ENCODE data around the gene TAX1BP1. TPM values are rescaled to one million over a fixed set of nuclear protein-coding genes. Genes with fewer than 3 reads are reported as not detected.

TAX1BP1 gene
- total RNA-seq, 5 donors from 2014 or later (not counting 1 experiment from before 2014, with no cell fraction given) = 80.2 to 118 (median 90.2) TPM

DNA sequence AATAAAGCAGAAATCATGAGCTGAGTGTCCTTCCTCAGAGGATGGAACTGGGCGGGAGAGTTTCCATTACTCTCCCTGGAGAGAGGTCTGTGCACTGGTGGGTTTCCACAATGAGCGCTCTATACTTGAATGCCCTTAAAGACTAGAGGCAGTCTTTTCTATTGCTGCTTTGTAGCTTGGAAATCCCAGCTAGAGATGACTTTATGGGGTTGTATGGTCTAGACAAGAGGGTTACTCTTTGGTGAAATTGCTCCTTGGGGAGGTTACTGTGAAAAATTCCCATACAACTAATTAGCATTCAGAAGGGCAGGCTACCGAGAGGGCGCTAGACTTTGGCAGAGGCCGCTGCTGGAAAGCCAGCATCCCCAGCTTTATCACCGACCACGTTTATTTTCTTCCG is 136.8 kb downstream of the TAX1BP1 start:
- H3K27ac ChIP-seq (ENCODE audit: low read length) = no peak overlapping the region
- ATAC-seq (replicated peaks in 1 of 4) (no peak), DNase-seq (no peak)
- Mint-ChIP-seq H3K4me1 (no peaks in the 10 kb centered on the region), H3K36me3 (peaks cover 11% of the 10 kb centered on the region), H3K4me3 (no peak overlapping the region), H3K27me3 (no peaks in the 10 kb centered on the region), H3K9me3 (no peaks in the 10 kb centered on the region), H3K27ac (no peak overlapping the region)
- H3K4me3 ChIP-seq (ENCODE audit: control insufficient read depth in 1 of 2, extremely low read depth in 1 of 2, low read length in 1 of 2) = no peak overlapping the region
- H3K36me3 ChIP-seq (ENCODE audit: control insufficient read depth in 2 of 2, extremely low read depth in 1 of 2, insufficient read depth in 1 of 2, low read length in 1 of 2) = no peaks in the 10 kb centered on the region
- no peaks in the 10 kb centered on the region for H3K27me3 ChIP-seq (replicated peaks in 1 of 2; ENCODE audit: control insufficient read depth in 2 of 2, extremely low read depth in 1 of 2, insufficient read depth in 2 of 2, low read length in 1 of 2)
- no peaks in the 10 kb centered on the region for H3K4me1 ChIP-seq (ENCODE audit: control insufficient read depth in 1 of 2, extremely low read depth in 1 of 2, insufficient read depth in 2 of 2, low read length in 2 of 2)
- ChIA-PET POLR2A (interaction anchor here in 1 of 2 donors (0.6 kb wide), 1 partner anchor 1198 kb away, joined by 3 read pairs; no protein-coding TSS in a partner anchor), CTCF (no interaction called here)
- H3K9me3 ChIP-seq = no peaks in the 10 kb centered on the region
- 95% methylated on average over 8 of the region's 8 CpGs for WGBS (ENCODE audit: insufficient coverage)

Other genes with a start within 250 kb of the TAX1BP1 start
- gene HIBADH, start 77.3 kb upstream of the TAX1BP1 start, total RNA-seq = 10 to 100 TPM in 4 of 5 donors, 1 to 10 TPM in 1; 9.8 to 12.5 (median 12.0) TPM